Stimulated activated CD8-positive, alpha-beta memory T cell treated with anti-CD3 and anti-CD28 coated beads, Interleukin-7, amount 100 ng/mL, for 48 hours (primary cell): ENCODE results near the gene OR10A5.
"Not testable (repeated sequence)": the region's sequence is repeated elsewhere in the genome, so short reads cannot be mapped to it uniquely, and the experiment has no call there.

ENCODE experiments used
- DNase-seq, 2 donors: peaks; one replicate each; pipeline ENCODE4 v3.0.0-alpha.2; 2020; ENCODE audit warnings: low read depth in 1 of 2; ENCODE audit errors: extremely low read depth in 1 of 2

The OR10A5 gene

GRCh38 chr11:6845383-6845782 is at the start of gene OR10A5:
OR10A5 (plus strand) TSS chr11:6845683; CDS start chr11:6845683, 0 bp downstream.
- no peak for DNase-seq

- no peak for DNase-seq
Measured at GRCh38 chr11:6799402-6799801, 46.1 kb upstream of the OR10A5 start, which contains the start of gene OR6A2. OR6A2 (minus strand) TSS chr11:6799689; CDS start chr11:6795708, 3,981 bp downstream.

GRCh38 chr11:6801075-6801474 is 44.4 kb upstream of the OR10A5 start:
- not testable (repeated sequence) for DNase-seq

- DNase-seq = peak in 1 of 2 donors; percentile 1
Measured at GRCh38 chr11:6812390-6813005, 33.0 kb upstream of the OR10A5 start.

GRCh38 chr11:6813656-6814055 is 31.8 kb upstream of the OR10A5 start:
- no peak for DNase-seq

GRCh38 chr11:6817694-6818093 is 27.8 kb upstream of the OR10A5 start:
- no peak for DNase-seq

GRCh38 chr11:6818967-6819366 is 26.5 kb upstream of the OR10A5 start:
- no peak for DNase-seq

GRCh38 chr11:6824136-6824823 is 21.2 kb upstream of the OR10A5 start:
- DNase-seq = no peak

- DNase-seq = no peak
Measured at GRCh38 chr11:6825231-6825744, 20.2 kb upstream of the OR10A5 start.

- no peak for DNase-seq
Measured at GRCh38 chr11:6828103-6828502, 17.4 kb upstream of the OR10A5 start.

GRCh38 chr11:6833356-6833755 is 12.1 kb upstream of the OR10A5 start:
- DNase-seq = no peak

- DNase-seq = no peak
Measured at GRCh38 chr11:6834021-6834420, 11.5 kb upstream of the OR10A5 start.

GRCh38 chr11:6841694-6842093 is 3.8 kb upstream of the OR10A5 start:
- no peak for DNase-seq

- DNase-seq = no peak
Measured at GRCh38 chr11:6843670-6844069, 1.8 kb upstream of the OR10A5 start.

- no peak for DNase-seq
Measured at GRCh38 chr11:6844356-6844755, 1.1 kb upstream of the OR10A5 start.

- DNase-seq = no peak
Measured at GRCh38 chr11:6850526-6850925, 5.0 kb downstream of the OR10A5 start.

- not testable (repeated sequence) for DNase-seq
Measured at GRCh38 chr11:6854801-6855200, 9.3 kb downstream of the OR10A5 start.

- DNase-seq = no peak
Measured at GRCh38 chr11:6855971-6856541, 10.6 kb downstream of the OR10A5 start.

GRCh38 chr11:6856871-6857270 is 11.4 kb downstream of the OR10A5 start:
- no peak for DNase-seq

- no peak for DNase-seq
Measured at GRCh38 chr11:6862961-6863360, 17.5 kb downstream of the OR10A5 start, which contains the start of gene OR10A2. OR10A2 (plus strand) TSS chr11:6863057; CDS start chr11:6869755, 6,698 bp downstream.

GRCh38 chr11:6864438-6864837 is 19.0 kb downstream of the OR10A5 start:
- no peak for DNase-seq

GRCh38 chr11:6871278-6871677 is 25.8 kb downstream of the OR10A5 start:
- no peak for DNase-seq
